H1 (cell line): ENCODE measurements around the gene ZNF488. TPM values are rescaled to one million over a fixed set of nuclear protein-coding genes. Genes with fewer than 3 reads are reported as not detected.

Experiments used
- CTCF ChIA-PET: fragments of 300-600 bp; sonication (Branson Sonifier 250); formaldehyde crosslinking; loops from one replicate; lab custom pipeline; 2021; ENCODE audit not compliant: partially characterized antibody; lab: Charles Lee
- POLR2A ChIA-PET: fragments of 300-600 bp; sonication (Branson Sonifier 250); formaldehyde crosslinking; loops from one replicate; lab custom pipeline; 2021; ENCODE audit warnings: inconsistent platforms; ENCODE audit not compliant: partially characterized antibody; lab: Charles Lee
- DNase-seq, 2 experiments: peaks; one replicate each; pipeline versions ENCODE4 v3.0.0 to v3.0.0-alpha.2; 2010 to 2022; ENCODE audit warnings: low spot score in 2 of 2, low read depth in 1 of 2, mixed read lengths in 1 of 2
- FAIRE-seq: peaks from 2 replicates; lab custom pipeline; 2011; peaks lifted over from hg19 to GRCh38; lab: Jason Lieb, UNC
- H2AFZ ChIP-seq: 2 replicates; pipeline ENCODE4 v1.8.1; 2012; ENCODE audit warnings: low read length, inconsistent platforms
- H2AK5ac ChIP-seq: 2 replicates; pipeline ENCODE4 v1.6.1; 2013; ENCODE audit warnings: low read depth, low read length
- H2BK120ac ChIP-seq: replicated peaks from 2 replicates; pipeline ENCODE3; 2013; ENCODE audit warnings: low read depth, low read length, inconsistent platforms
- H2BK12ac ChIP-seq: 2 replicates; pipeline ENCODE4 v1.6.1; 2013; ENCODE audit warnings: low read depth, low read length
- H2BK15ac ChIP-seq: 2 replicates; pipeline ENCODE4 v1.6.1; 2013; ENCODE audit warnings: low read length
- H2BK20ac ChIP-seq: 2 replicates; pipeline ENCODE4 v1.6.1; 2013; ENCODE audit warnings: low read length
- H2BK5ac ChIP-seq: 2 replicates; pipeline ENCODE4 v1.6.1; 2013; ENCODE audit warnings: low read depth, low read length
- H3K14ac ChIP-seq: 2 replicates; pipeline ENCODE4 v1.6.1; 2013; ENCODE audit warnings: inconsistent platforms; ENCODE audit not compliant: insufficient read length
- H3K18ac ChIP-seq: 2 replicates; pipeline ENCODE4 v1.6.1; 2013; ENCODE audit warnings: low read length; ENCODE audit errors: extremely low read depth
- H3K23ac ChIP-seq: 2 replicates; pipeline ENCODE4 v1.6.1; 2013; ENCODE audit warnings: inconsistent platforms; ENCODE audit not compliant: insufficient read length
- H3K23me2 ChIP-seq: 2 replicates; pipeline ENCODE4 v1.6.1; 2013; ENCODE audit warnings: low read depth, low read length
- H3K27ac ChIP-seq: 2 replicates; pipeline ENCODE4 v1.6.1; 2011; ENCODE audit warnings: low read depth, low read length, inconsistent platforms
- H3K27me3 ChIP-seq, 4 experiments: replicated peaks in 1 of 4; 1 replicate in 1 of 4; 2 replicates in 3 of 4; pipeline versions ENCODE4 v1.6.1 to v1.8.1; 2011 to 2013; ENCODE audit warnings: low read length in 3 of 4, mild to moderate bottlenecking in 3 of 4, inconsistent platforms in 2 of 4, mixed read lengths in 2 of 4, moderate library complexity in 1 of 4; ENCODE audit not compliant: control insufficient read depth in 3 of 4, insufficient read depth in 3 of 4; ENCODE audit errors: extremely low read depth in 1 of 4
- H3K36me3 ChIP-seq, 4 experiments: 2 replicates each; pipeline versions ENCODE4 v1.6.1 to v1.8.1; 2011 to 2013; ENCODE audit warnings: mild to moderate bottlenecking in 4 of 4, low read length in 3 of 4, moderate library complexity in 2 of 4, control low read depth in 1 of 4, inconsistent platforms in 1 of 4; ENCODE audit not compliant: insufficient read depth in 4 of 4, control insufficient read depth in 2 of 4
- H3K4ac ChIP-seq: replicated peaks from 2 replicates; pipeline ENCODE3; 2013; ENCODE audit warnings: low read length, low read depth, mixed read lengths, inconsistent platforms; ENCODE audit not compliant: insufficient read length
- H3K4me1 ChIP-seq, 4 experiments: replicated peaks in 1 of 4; 1 replicate in 1 of 4; 2 replicates in 3 of 4; pipeline versions ENCODE4 v1.6.1 to v1.8.1; 2011 to 2013; ENCODE audit warnings: low read length in 3 of 4, inconsistent platforms in 2 of 4, mixed read lengths in 1 of 4; ENCODE audit not compliant: insufficient read depth in 4 of 4, control insufficient read depth in 3 of 4
- H3K4me2 ChIP-seq, 2 experiments: 2 replicates each; pipeline versions ENCODE4 v1.6.1 to v1.8.1; 2011 to 2013; ENCODE audit warnings: low read depth in 2 of 2, low read length in 2 of 2, control low read depth in 1 of 2, inconsistent platforms in 1 of 2, mild to moderate bottlenecking in 1 of 2; ENCODE audit not compliant: insufficient read depth in 1 of 2
- H3K4me3 ChIP-seq, 4 experiments: fragments of 200-600, 300-600 bp in 1 of 4; sonication (generic), shearing (Covaris generic), sonication (Bioruptor Twin) in 1 of 4; 2 replicates each; pipeline versions ENCODE4 v1.5.1 to v1.8.1; 2011 to 2016; ENCODE audit warnings: low read length in 4 of 4, low read depth in 3 of 4, control low read depth in 2 of 4, inconsistent platforms in 2 of 4, mild to moderate bottlenecking in 2 of 4, mixed read lengths in 1 of 4, moderate library complexity in 1 of 4; ENCODE audit not compliant: insufficient read depth in 2 of 4; ENCODE audit errors: extremely low read depth in 1 of 4
- H3K56ac ChIP-seq: replicated peaks from 2 replicates; pipeline ENCODE3; 2013; ENCODE audit warnings: low read depth, mild to moderate bottlenecking, mixed read lengths, low read length, inconsistent platforms; ENCODE audit not compliant: insufficient read length
- H3K79me1 ChIP-seq: 2 replicates; pipeline ENCODE4 v1.6.1; 2013; ENCODE audit warnings: low read depth, low read length, control low read depth
- H3K79me2 ChIP-seq, 2 experiments: 2 replicates each; pipeline versions ENCODE4 v1.6.1 to v1.8.1; 2012 to 2013; ENCODE audit warnings: low read length in 2 of 2, mild to moderate bottlenecking in 2 of 2, inconsistent platforms in 1 of 2; ENCODE audit not compliant: insufficient read depth in 2 of 2, control insufficient read depth in 1 of 2
- H3K9ac ChIP-seq, 4 experiments: replicated peaks in 1 of 4; 1 replicate in 1 of 4; 2 replicates in 3 of 4; pipeline versions ENCODE4 v1.6.1 to v1.8.1; 2011 to 2013; ENCODE audit warnings: low read depth in 3 of 4, low read length in 3 of 4, control low read depth in 2 of 4, mild to moderate bottlenecking in 2 of 4, moderate library complexity in 2 of 4, inconsistent platforms in 1 of 4; ENCODE audit errors: extremely low read depth in 1 of 4
- H3K9me3 ChIP-seq, 2 experiments: 2 replicates each; pipeline versions ENCODE4 v1.6.1 to v1.8.1; 2012 to 2013; ENCODE audit warnings: mild to moderate bottlenecking in 2 of 2, moderate library complexity in 2 of 2, control low read depth in 1 of 2, inconsistent platforms in 1 of 2, low read depth in 1 of 2, low read length in 1 of 2, mixed read lengths in 1 of 2; ENCODE audit not compliant: insufficient read depth in 2 of 2
- H4K20me1 ChIP-seq, 2 experiments: replicated peaks in 1 of 2; 2 replicates each; pipeline versions ENCODE3 to v1.8.1; 2011 to 2013; ENCODE audit warnings: inconsistent platforms in 2 of 2, low read length in 2 of 2, mild to moderate bottlenecking in 1 of 2; ENCODE audit not compliant: insufficient read depth in 2 of 2, control insufficient read depth in 1 of 2
- H4K5ac ChIP-seq: 2 replicates; pipeline ENCODE4 v1.6.1; 2013; ENCODE audit warnings: low read length, low read depth, mixed read lengths, inconsistent platforms; ENCODE audit not compliant: insufficient read length
- H4K8ac ChIP-seq: 2 replicates; pipeline ENCODE4 v1.8.0; 2013; ENCODE audit warnings: mild to moderate bottlenecking, moderate library complexity, low read length, inconsistent platforms; ENCODE audit not compliant: insufficient read depth; ENCODE audit errors: extremely low read depth
- H4K91ac ChIP-seq: replicated peaks from 2 replicates; pipeline ENCODE3; 2013; ENCODE audit warnings: low read length, mixed read lengths, inconsistent platforms; ENCODE audit not compliant: insufficient read length
- EP300 ChIP-seq, 2 experiments: IDR thresholded peaks; 1 replicate in 1 of 2; 2 replicates in 1 of 2; pipeline ENCODE4 v1.6.1; 2011 to 2012; ENCODE audit warnings: low read depth in 2 of 2, low read length in 2 of 2, mild to moderate bottlenecking in 2 of 2, borderline replicate concordance in 1 of 2, inconsistent platforms in 1 of 2, moderate library complexity in 1 of 2
- PHF8 ChIP-seq: fragments of 200-600 bp; sonication (generic); conservative IDR thresholded peaks from 2 replicates; pipeline ENCODE4 v1.7.1; 2012; ENCODE audit warnings: low read depth, mild to moderate bottlenecking, inconsistent platforms, low read length, moderate library complexity
- POLR2A ChIP-seq, 2 experiments: IDR thresholded peaks; 1 replicate in 1 of 2; 2 replicates in 1 of 2; pipeline ENCODE4 v1.6.1; 2011; ENCODE audit warnings: low read depth in 2 of 2, low read length in 2 of 2, mild to moderate bottlenecking in 2 of 2; ENCODE audit errors: control extremely low read depth in 1 of 2
- RNF2 ChIP-seq: fragments of 200-900, 300-1000 bp; sonication (generic); IDR thresholded peaks from 2 replicates; pipeline ENCODE4 v1.7.1; 2016; ENCODE audit warnings: borderline replicate concordance, low read depth, mild to moderate bottlenecking, antibody characterized with exemption, low read length; ENCODE audit not compliant: poor library complexity, severe bottlenecking; ENCODE audit errors: missing control alignments
- WGBS, 2 experiments: shearing (Covaris generic) in 1 of 2; methylation state at CpG; one replicate each; pipeline versions ENCODE4 v1.1.6 to v1.1.7; 2013 to 2015; ENCODE audit warnings: low lambda C conversion rate in 2 of 2, mixed read lengths in 2 of 2, inconsistent platforms in 1 of 2, low coverage in 1 of 2, missing lambda C conversion rate in 1 of 2; ENCODE audit not compliant: insufficient replicate concordance in 2 of 2, insufficient coverage in 1 of 2, insufficient read length in 1 of 2; ENCODE audit errors: extremely low coverage in 1 of 2, missing lambda C conversion rate in 1 of 2; 5-methylcytosine and 5-hydroxymethylcytosine counted together
- polyA plus RNA-seq, 7 experiments: library from polyadenylated mRNA; depleted of rRNA in 3 of 7; stranded (reverse) in 5 of 7; unstranded in 2 of 7; fragments of >200 nt in 5 of 7; fragments of 200-250 nt in 2 of 7; gene quantifications; 1 replicate in 5 of 7; 2 replicates in 1 of 7; 4 replicates in 1 of 7; pipeline versions ENCODE4 v1.2.1 to v1.2.3, GENCODE V29; 2011 to 2013; ENCODE audit warnings: missing spikeins in 2 of 7, mixed read lengths in 2 of 7
- total RNA-seq: library from RNA; stranded (reverse); fragmentation: NEBNext Ultra II Directional; extraction: Animal tissue kit (Norgen Biotek cat#: 25700); gene quantifications from 2 replicates; pipeline ENCODE4 v1.2.1, GENCODE V29; 2021

ZNF488 gene
- total and polyA plus RNA-seq, 2 of the 8 experiments (the other 6 are each of a cell fraction or from before 2014, with no cell fraction given): 7.9 to 11.4 TPM

DNA sequence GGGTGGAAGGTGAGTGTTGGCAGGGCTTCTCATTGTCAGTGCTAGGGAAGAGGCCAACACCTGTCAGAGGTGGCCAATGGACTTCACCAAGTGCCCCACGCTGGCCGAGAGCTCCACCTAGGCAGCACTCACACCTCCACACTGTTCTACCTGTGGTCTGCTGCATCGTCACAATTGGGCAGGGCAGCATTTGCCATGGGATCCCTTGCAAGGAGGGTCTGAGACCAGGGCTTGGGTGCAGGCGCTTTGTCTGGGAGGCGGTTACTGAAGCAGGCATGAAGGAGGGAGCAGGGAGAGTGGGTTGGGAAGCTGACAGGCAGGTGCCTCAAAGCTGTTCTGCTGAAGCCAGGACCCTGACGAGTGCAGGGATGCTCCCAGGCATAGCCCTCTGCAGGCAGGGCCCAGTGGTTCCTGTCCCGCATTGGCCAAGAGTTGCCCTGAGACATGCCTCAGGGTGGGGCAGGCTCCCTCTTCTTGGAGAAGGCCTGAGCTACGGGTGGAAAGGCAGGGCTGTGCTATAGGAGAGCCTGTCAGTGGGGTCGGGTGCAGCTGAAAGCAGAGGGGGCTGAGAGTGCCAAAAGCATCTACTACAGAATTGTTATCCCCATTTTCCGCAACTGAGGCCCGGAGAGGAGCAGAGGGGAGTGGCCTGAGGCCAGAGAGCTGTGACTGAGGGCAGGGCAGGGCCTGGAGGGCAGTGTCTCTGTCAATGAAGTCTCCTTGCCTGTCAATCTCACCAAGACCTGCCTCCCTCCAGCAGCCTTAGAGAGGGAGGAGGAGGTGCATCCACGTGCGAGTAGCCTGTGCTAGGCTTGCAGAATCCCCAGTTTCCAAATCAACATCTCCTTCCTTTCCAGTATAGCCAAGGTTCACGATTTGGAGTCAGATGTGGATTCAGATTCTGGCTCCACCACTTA, 31.9 kb downstream of the ZNF488 start:
- no peak for DNase-seq
- TF ChIP-seq RNF2 (no peak), POLR2A (IDR thresholded peaks at IDR 0.05; ENCODE audit: control extremely low read depth in 1 of 2, low read depth in 2 of 2, low read length in 2 of 2) (no peak), EP300 (IDR thresholded peaks at IDR 0.05; ENCODE audit: borderline replicate concordance in 1 of 2, low read depth in 2 of 2, low read length in 2 of 2) (no peak), PHF8 (no peak)

More for the DNA sequence above, 31.9 kb downstream of the ZNF488 start:
- no peak overlapping the region for H4K91ac ChIP-seq
- no peak for FAIRE-seq
- H3K79me2 ChIP-seq: no peaks in the 10 kb centered on the region
- H2BK5ac ChIP-seq: no peak overlapping the region; the same call in 1 of the 2 replicates
- 93% methylated on average over 11 of the region's 14 CpGs; no CpG with 5 or more reads in 1 of the 2 experiments for WGBS, 2 experiments
- no peak overlapping the region for H2BK15ac ChIP-seq
- H3K36me3 ChIP-seq: no peaks in the 10 kb centered on the region
- H2BK20ac ChIP-seq: no peak overlapping the region
- H3K18ac ChIP-seq: no peak overlapping the region
- H3K4me3 ChIP-seq: no peak overlapping the region
- H3K56ac ChIP-seq: no peak overlapping the region
- H2AK5ac ChIP-seq: no peak overlapping the region
- no peak overlapping the region for H3K14ac ChIP-seq
- no peak overlapping the region for H2AFZ ChIP-seq
- H3K23me2 ChIP-seq: no peaks in the 10 kb centered on the region
- no peak overlapping the region for H3K4ac ChIP-seq
- H2BK120ac ChIP-seq: no peak overlapping the region
- H2BK12ac ChIP-seq: no peak overlapping the region
- H4K20me1 ChIP-seq: no peaks in the 10 kb centered on the region
- H3K79me1 ChIP-seq: no peaks in the 10 kb centered on the region
- H3K4me1 ChIP-seq: no peaks in the 10 kb centered on the region; a peak in 1 of 7 replicates
- no peak overlapping the region for H3K23ac ChIP-seq
- H4K8ac ChIP-seq: no peak overlapping the region; the same call in 1 of the 2 replicates
- no peak overlapping the region for H4K5ac ChIP-seq
- H3K27ac ChIP-seq: no peak overlapping the region
- H3K9ac ChIP-seq: no peak overlapping the region
- H3K4me2 ChIP-seq: no peak overlapping the region
- no peaks in the 10 kb centered on the region; a peak in 1 of 7 replicates for H3K27me3 ChIP-seq
- no peaks in the 10 kb centered on the region for H3K9me3 ChIP-seq
- POLR2A ChIA-PET: interaction anchor here (0.9 kb wide), 1 partner anchor 32 kb away, joined by 3 read pairs; the partner anchor contains the start of gene ZNF488
- CTCF ChIA-PET: interaction anchor here (1.0 to 14.6 kb wide), 8 partner anchors 10 to 358 kb away, joined by 3 to 132 read pairs (median 4); no protein-coding TSS in a partner anchor
